C4-2B (cell line): ENCODE measurements around the gene PARP1.

Experiments used
- H3K27ac ChIP-seq: fragments of 450-650 bp; 2 replicates; pipeline ENCODE4 v1.5.1; 2017
- ZFX ChIP-seq: fragments of 450-650 bp; IDR thresholded peaks from 2 replicates; pipeline ENCODE4 v1.6.1; 2017
- TF ChIP-seq, protein P1 (sequence below): fragments of 450-650 bp; conservative IDR thresholded peaks from 2 replicates; pipeline ENCODE4 v1.5.1; 2017; ENCODE audit warnings: mild to moderate bottlenecking

Gene PARP1

DNA sequence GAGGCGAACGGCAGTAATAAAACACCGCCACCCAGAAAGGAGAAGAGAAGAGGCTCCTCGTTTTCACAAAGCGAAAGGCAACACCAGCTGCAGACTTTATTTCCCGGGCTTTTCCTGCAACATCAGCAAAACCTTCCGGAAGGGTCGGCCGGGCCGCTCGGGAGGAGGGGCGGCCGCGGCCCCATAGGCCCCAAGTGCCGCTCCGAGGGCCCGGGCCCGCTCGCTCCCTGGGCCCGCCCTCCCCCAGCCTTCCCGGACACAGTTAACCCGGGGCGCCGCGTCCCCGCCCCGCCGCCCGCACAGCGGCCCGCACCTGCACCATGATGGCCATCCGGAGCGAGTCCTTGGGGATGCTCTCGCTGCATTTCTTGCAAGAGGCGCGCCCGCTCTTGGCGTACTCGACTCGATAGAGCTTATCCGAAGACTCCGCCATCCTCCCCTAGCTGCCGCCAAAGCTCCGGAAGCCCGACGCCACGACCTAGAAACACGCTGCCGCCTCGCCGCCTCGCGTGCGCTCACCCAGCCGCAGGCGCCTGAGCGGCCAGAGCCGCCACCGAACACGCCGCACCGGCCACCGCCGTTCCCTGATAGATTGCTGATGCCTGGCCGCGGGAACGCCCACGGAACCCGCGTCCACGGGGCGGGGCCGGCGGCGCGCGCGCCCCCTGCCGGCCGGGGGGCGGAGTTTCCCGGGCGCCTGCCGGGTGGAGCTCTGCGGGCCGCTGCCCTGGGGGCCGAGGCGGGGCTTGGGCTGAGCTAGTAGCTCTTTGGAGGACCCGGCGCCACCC lies at the start of gene PARP1:
TSS of gene PARP1 (minus strand) at position 597 of the 788 bp plus-strand sequence. CDS start at position 433, 164 bp downstream.
- peak within 1 kb of the TSS; percentile 88 for H3K27ac ChIP-seq
- TF ChIP-seq, protein P1, sequence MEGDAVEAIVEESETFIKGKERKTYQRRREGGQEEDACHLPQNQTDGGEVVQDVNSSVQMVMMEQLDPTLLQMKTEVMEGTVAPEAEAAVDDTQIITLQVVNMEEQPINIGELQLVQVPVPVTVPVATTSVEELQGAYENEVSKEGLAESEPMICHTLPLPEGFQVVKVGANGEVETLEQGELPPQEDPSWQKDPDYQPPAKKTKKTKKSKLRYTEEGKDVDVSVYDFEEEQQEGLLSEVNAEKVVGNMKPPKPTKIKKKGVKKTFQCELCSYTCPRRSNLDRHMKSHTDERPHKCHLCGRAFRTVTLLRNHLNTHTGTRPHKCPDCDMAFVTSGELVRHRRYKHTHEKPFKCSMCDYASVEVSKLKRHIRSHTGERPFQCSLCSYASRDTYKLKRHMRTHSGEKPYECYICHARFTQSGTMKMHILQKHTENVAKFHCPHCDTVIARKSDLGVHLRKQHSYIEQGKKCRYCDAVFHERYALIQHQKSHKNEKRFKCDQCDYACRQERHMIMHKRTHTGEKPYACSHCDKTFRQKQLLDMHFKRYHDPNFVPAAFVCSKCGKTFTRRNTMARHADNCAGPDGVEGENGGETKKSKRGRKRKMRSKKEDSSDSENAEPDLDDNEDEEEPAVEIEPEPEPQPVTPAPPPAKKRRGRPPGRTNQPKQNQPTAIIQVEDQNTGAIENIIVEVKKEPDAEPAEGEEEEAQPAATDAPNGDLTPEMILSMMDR, result peak; percentile 98
- TF ChIP-seq ZFX, result peak; percentile 94

DNA sequence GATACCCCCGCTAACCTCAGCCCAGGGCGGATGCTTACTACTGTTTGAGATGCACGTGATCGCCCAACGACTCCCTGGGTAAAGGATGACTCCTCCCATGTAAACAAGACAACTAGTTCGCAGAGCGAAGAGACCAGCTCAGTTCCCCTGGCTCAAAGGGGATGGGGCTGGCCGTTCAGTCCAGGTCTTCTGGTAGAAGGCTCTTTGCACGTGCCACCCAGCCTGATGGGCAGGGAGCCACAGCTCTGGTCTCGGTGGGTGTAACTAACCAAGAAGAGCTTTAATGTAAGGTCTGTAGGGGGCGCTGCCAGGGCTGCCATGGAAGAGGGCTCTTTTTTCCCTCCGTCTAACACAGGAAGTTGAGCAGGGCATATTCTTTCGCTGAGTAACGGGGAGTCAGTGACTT lies 49.4 kb upstream of the PARP1 start:
- no peak overlapping the region for H3K27ac ChIP-seq
- TF ChIP-seq, protein P1, result peak; percentile 26
- no peak for TF ChIP-seq ZFX

DNA sequence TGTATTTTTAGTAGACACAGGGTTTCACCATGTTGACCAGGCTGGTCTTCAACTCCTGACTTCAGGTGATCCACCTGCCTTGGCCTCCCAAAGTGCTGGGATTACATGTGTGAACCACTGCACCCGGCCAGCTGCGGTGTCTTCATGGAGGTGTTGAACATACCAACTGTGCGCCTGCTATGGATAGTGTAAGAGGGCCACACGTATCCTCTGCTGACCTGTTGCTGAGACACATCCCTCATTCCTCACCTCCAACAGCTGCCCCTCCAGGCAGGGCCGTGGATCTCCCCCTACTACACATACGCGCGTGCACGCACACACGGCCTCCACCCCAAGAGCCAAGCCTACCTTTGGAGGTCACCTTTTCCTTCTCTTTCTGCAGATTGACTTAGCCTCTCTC lies 48.0 kb upstream of the PARP1 start:
- H3K27ac ChIP-seq, result no peak overlapping the region
- TF ChIP-seq, protein P1, result no peak
- TF ChIP-seq ZFX, result no peak

DNA sequence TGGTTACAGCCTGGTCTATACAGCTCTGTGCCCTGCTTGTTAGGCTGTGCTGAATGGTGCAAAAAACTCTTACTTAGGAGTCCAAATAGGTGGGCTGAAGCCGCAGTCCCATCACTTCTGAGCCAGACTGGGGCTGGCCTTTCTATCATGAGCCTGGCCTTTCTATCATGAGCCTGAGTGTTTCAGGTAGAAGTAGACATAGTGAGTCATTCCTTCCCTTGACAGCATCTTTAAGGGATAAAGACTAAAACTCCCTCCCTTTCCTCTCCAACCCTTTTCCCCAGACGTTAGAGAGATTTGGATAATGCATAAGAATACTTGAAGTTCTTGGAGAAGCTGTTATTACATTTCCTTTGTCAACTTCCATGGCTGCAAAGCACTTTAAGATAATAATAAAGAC lies 46.5 kb upstream of the PARP1 start:
- TF ChIP-seq, protein P1, result no peak
- TF ChIP-seq ZFX, result no peak
- H3K27ac ChIP-seq, result no peak overlapping the region

DNA sequence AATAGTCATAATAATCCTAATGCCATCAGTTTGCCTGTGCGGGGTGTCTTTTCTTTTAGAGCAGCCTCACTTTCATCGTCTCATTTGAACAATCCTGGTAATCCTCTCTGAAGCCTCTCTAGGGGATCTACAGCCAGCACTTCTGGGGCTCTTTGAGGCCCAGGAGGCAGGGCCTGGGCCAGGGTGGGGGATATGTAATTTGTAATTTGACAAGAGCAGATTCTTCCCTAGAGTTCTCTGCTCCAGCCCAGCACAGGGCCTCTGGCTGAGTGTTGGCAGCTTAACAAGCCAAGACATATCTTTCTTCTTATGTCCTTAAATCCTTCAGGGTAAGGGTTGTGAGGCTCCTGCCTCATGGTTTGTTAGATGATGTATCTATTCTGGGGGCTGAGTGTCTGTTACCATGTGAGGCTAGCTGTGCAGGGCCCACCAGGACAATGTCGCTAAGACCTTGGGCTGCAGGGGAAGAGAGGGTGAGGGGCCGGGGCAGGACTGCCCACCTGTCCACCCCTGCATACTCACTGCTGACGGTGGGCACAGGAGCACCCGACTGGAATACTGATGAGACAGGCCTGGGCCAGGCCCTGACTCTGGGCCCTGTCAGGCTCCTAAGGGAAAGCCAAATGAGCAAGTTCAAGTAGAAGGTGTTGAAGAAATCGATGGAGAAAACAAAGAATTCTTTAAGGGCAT lies 45.3 kb upstream of the PARP1 start:
- no peak overlapping the region for H3K27ac ChIP-seq
- TF ChIP-seq, protein P1, result no peak
- TF ChIP-seq ZFX, result no peak

DNA sequence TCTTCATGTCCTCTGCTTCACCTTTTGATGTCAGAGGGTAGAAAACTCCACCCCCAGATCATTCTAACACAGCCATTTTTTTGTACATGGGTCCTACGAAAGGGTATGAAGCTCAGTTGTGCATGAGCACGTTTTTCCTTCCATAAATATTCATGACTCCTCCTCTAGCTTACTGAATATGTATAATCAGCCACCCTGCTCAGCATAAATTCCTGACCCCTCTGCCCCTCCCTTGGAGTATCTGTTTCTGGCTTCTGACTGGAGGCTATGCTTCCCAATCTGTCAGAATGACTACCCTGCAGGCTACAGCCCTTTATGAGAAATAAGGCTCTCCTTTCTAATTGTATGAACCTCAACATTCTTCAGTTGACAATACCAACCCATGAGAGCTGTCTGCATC lies 42.8 kb upstream of the PARP1 start:
- TF ChIP-seq, protein P1, result no peak
- TF ChIP-seq ZFX, result no peak
- H3K27ac ChIP-seq, result no peak overlapping the region

DNA sequence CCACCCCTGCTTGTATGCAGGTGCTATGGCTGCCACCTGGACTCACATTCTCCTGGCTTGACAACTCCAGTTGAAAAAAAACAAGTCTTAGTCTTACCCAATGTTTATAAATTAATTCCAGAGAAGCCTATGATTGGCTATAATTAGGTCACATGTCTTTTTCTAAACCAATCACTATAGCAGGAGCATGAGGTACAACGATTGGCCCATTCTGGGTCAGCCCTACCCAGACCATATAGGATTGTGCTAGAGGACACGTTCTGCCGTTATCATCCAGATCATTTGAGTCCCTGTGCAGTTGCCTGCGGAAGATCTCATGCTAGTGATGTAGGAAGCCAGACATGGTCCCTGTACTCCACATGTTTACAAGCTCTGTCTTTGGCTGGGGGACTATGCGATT lies 41.9 kb upstream of the PARP1 start:
- no peak for TF ChIP-seq ZFX
- TF ChIP-seq, protein P1, result no peak
- no peak overlapping the region for H3K27ac ChIP-seq
